ENCODE data around the gene CSPG4.
"Not testable (repeated sequence)": the region's sequence is repeated elsewhere in the genome, so short reads cannot be mapped to it uniquely, and the experiment has no call there.

Gene CSPG4

GRCh38 chr15:75738647-75739325 is 26.1 kb upstream of the CSPG4 start:
- peak; percentile 99 for ATAC-seq
- no peak for TF ChIP-seq ZC3H10 (CRISPR knock-in tag; IDR thresholded peaks at IDR 0.05)
- no peak for TF ChIP-seq ZNF565 (CRISPR knock-in tag; conservative IDR thresholded peaks at IDR 0.05; ENCODE audit: low read depth)
- TF ChIP-seq POU6F1 (CRISPR knock-in tag; IDR thresholded peaks at IDR 0.05; ENCODE audit: borderline replicate concordance, low read depth), result no peak
- no peak for TF ChIP-seq SNAI2 (CRISPR knock-in tag; IDR thresholded peaks at IDR 0.05)
- no peak for TF ChIP-seq TOX (CRISPR knock-in tag; IDR thresholded peaks at IDR 0.05; ENCODE audit: borderline replicate concordance)
- TF ChIP-seq TCF4 (CRISPR knock-in tag; IDR thresholded peaks at IDR 0.05; ENCODE audit: borderline replicate concordance), result no peak
- no peak for TF ChIP-seq ISL1 (CRISPR knock-in tag; IDR thresholded peaks at IDR 0.05)
- TF ChIP-seq TSHZ2 (CRISPR knock-in tag; IDR thresholded peaks at IDR 0.05), result no peak
- no peak for TF ChIP-seq ARNTL (CRISPR knock-in tag; IDR thresholded peaks at IDR 0.05; ENCODE audit: borderline replicate concordance, low read depth)
- no peak for TF ChIP-seq OSR1 (CRISPR knock-in tag; IDR thresholded peaks at IDR 0.05)
- TF ChIP-seq CSRNP3 (CRISPR knock-in tag; IDR thresholded peaks at IDR 0.05), result no peak
- no peak for TF ChIP-seq ZNF70 (CRISPR knock-in tag; IDR thresholded peaks at IDR 0.05)
- no peak for TF ChIP-seq ESRRG (CRISPR knock-in tag; IDR thresholded peaks at IDR 0.05)
- TF ChIP-seq BACH2 (CRISPR knock-in tag; IDR thresholded peaks at IDR 0.05; ENCODE audit: borderline replicate concordance), result no peak

- no peak for TF ChIP-seq ZNF565 (CRISPR knock-in tag; conservative IDR thresholded peaks at IDR 0.05; ENCODE audit: low read depth)
- no peak for TF ChIP-seq OSR1 (CRISPR knock-in tag; IDR thresholded peaks at IDR 0.05)
- no peak for TF ChIP-seq RARB (CRISPR knock-in tag; IDR thresholded peaks at IDR 0.05)
- no peak for TF ChIP-seq ISL1 (CRISPR knock-in tag; IDR thresholded peaks at IDR 0.05)
- no peak for TF ChIP-seq ESRRG (CRISPR knock-in tag; IDR thresholded peaks at IDR 0.05)
- no peak for TF ChIP-seq ZNF8 (CRISPR knock-in tag; IDR thresholded peaks at IDR 0.05)
- TF ChIP-seq BACH2 (CRISPR knock-in tag; IDR thresholded peaks at IDR 0.05; ENCODE audit: borderline replicate concordance), result no peak
- no peak for TF ChIP-seq POU6F1 (CRISPR knock-in tag; IDR thresholded peaks at IDR 0.05; ENCODE audit: borderline replicate concordance, low read depth)
- no peak for TF ChIP-seq SNAI2 (CRISPR knock-in tag; IDR thresholded peaks at IDR 0.05)
- TF ChIP-seq TCF4 (CRISPR knock-in tag; IDR thresholded peaks at IDR 0.05; ENCODE audit: borderline replicate concordance), result no peak
- TF ChIP-seq TOX (CRISPR knock-in tag; IDR thresholded peaks at IDR 0.05; ENCODE audit: borderline replicate concordance), result no peak
- TF ChIP-seq ZFP3 (CRISPR knock-in tag; IDR thresholded peaks at IDR 0.05), result no peak
- TF ChIP-seq ZNF70 (CRISPR knock-in tag; IDR thresholded peaks at IDR 0.05), result no peak
- TF ChIP-seq PATZ1 (CRISPR knock-in tag; IDR thresholded peaks at IDR 0.05; ENCODE audit: borderline replicate concordance), result no peak
- peak; percentile 54 for ATAC-seq
Measured at GRCh38 chr15:75738014-75738646, 25.5 kb upstream of the CSPG4 start.

- ATAC-seq, result not testable (repeated sequence)
Measured at GRCh38 chr15:75737116-75738013, 24.7 kb upstream of the CSPG4 start.
